ENCODE measurements around the gene ALX1. TPM values are rescaled to one million over a fixed set of nuclear protein-coding genes. Genes with fewer than 3 reads are reported as not detected.
A peak's percentile ranks its signal among the peaks of the same experiment; 100 is the strongest.

The ALX1 gene
- total RNA-seq, 1 donor from 2014 or later: 3.0 TPM

DNA sequence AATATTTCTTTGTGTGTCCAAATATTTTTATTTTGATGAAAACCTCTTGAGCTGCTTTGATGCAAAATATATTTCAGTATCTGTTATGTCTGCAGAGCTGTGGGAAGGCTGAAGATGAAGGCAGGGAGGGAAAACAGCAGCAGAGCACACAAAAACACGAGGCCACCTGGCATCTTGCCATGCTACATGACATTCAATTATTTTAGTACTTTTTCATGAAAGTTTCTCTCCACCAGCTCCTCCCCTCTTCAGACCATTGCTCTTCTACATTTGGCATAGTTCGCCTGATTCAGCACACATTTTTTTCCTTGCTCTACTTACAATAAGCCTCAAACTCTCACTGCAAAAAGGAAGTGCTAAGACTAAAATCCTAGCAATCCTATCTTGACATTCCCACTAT lies 4.6 kb upstream of the ALX1 start:
- TF ChIP-seq, protein P1, sequence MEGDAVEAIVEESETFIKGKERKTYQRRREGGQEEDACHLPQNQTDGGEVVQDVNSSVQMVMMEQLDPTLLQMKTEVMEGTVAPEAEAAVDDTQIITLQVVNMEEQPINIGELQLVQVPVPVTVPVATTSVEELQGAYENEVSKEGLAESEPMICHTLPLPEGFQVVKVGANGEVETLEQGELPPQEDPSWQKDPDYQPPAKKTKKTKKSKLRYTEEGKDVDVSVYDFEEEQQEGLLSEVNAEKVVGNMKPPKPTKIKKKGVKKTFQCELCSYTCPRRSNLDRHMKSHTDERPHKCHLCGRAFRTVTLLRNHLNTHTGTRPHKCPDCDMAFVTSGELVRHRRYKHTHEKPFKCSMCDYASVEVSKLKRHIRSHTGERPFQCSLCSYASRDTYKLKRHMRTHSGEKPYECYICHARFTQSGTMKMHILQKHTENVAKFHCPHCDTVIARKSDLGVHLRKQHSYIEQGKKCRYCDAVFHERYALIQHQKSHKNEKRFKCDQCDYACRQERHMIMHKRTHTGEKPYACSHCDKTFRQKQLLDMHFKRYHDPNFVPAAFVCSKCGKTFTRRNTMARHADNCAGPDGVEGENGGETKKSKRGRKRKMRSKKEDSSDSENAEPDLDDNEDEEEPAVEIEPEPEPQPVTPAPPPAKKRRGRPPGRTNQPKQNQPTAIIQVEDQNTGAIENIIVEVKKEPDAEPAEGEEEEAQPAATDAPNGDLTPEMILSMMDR (IDR thresholded peaks at IDR 0.05): no peak
- Mint-ChIP-seq H3K27me3 (ENCODE audit: unreplicated experiment) (peaks cover 72% of the 10 kb centered on the region), H3K4me1 (ENCODE audit: unreplicated experiment) (peaks cover 16% of the 10 kb centered on the region), H3K9me3 (ENCODE audit: unreplicated experiment) (no peaks in the 10 kb centered on the region), H3K4me3 (ENCODE audit: unreplicated experiment) (no peak overlapping the region), H3K36me3 (ENCODE audit: unreplicated experiment) (no peaks in the 10 kb centered on the region), H3K27ac (ENCODE audit: unreplicated experiment) (no peak overlapping the region)
- no peak for DNase-seq (ENCODE audit: extremely low spot score, unreplicated experiment)

GRCh38 chr12:85277191-85277590 lies 2.8 kb upstream of the ALX1 start:
- Mint-ChIP-seq H3K4me3 (ENCODE audit: unreplicated experiment) (no peak overlapping the region), H3K9me3 (ENCODE audit: unreplicated experiment) (no peaks in the 10 kb centered on the region), H3K36me3 (ENCODE audit: unreplicated experiment) (no peaks in the 10 kb centered on the region), H3K4me1 (ENCODE audit: unreplicated experiment) (peaks cover 29% of the 10 kb centered on the region), H3K27me3 (ENCODE audit: unreplicated experiment) (peaks cover 79% of the 10 kb centered on the region), H3K27ac (ENCODE audit: unreplicated experiment) (no peak overlapping the region)
- TF ChIP-seq, protein P1 (IDR thresholded peaks at IDR 0.05): no peak
- no peak for DNase-seq (ENCODE audit: extremely low spot score, unreplicated experiment)

DNA sequence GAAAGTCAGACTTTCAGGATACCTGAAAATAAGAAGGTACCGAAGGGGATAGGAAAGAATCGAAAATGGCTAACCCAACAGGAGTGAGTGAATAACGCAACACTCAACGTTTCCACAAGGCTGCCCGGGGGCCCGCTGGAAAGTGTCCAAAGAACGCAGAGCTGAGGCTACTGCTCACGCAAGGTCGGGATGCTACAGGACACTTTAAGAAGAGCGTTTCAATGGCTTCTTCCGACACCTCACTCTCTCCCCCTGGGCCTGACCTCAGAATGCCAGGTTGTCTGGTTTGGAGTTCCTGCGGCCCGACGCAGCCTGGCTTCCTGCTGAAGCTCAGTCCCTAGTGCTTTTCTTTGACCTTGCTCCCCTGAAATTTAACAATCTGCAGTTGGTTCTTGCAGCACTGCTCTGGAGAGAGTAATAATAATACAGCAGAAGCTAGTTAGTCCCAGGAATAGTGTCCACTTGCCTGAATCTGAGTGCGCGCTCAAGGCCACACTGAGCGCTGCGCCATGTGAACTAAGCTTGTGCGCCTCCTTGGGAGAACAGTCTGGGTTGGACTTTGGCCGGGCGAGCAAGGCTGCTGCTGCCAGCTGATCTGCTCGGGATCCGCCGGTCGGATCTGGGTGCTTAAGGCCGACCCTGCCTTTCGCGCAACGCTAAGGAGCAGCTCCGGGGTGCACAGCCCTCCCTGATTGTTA lies 2.0 kb upstream of the ALX1 start:
- TF ChIP-seq, protein P1 (IDR thresholded peaks at IDR 0.05): no peak
- H3K36me3 Mint-ChIP-seq (ENCODE audit: unreplicated experiment): no peaks in the 10 kb centered on the region
- no peak for DNase-seq (ENCODE audit: extremely low spot score, unreplicated experiment)
- peaks cover 80% of the 10 kb centered on the region for H3K27me3 Mint-ChIP-seq (ENCODE audit: unreplicated experiment)
- peaks cover 29% of the 10 kb centered on the region for H3K4me1 Mint-ChIP-seq (ENCODE audit: unreplicated experiment)
- no peak overlapping the region for H3K4me3 Mint-ChIP-seq (ENCODE audit: unreplicated experiment)
- no peaks in the 10 kb centered on the region for H3K9me3 Mint-ChIP-seq (ENCODE audit: unreplicated experiment)
- no peak overlapping the region for H3K27ac Mint-ChIP-seq (ENCODE audit: unreplicated experiment)

- TF ChIP-seq, protein P1 (IDR thresholded peaks at IDR 0.05): no peak
- no peak for DNase-seq (ENCODE audit: extremely low spot score, unreplicated experiment)
- H3K4me3 Mint-ChIP-seq (ENCODE audit: unreplicated experiment): peak overlapping the region; percentile 93
- no peaks in the 10 kb centered on the region for H3K36me3 Mint-ChIP-seq (ENCODE audit: unreplicated experiment)
- H3K27ac Mint-ChIP-seq (ENCODE audit: unreplicated experiment): peak overlapping the region; percentile 87
- peaks cover 79% of the 10 kb centered on the region for H3K27me3 Mint-ChIP-seq (ENCODE audit: unreplicated experiment)
- H3K4me1 Mint-ChIP-seq (ENCODE audit: unreplicated experiment): peaks cover 26% of the 10 kb centered on the region
- no peaks in the 10 kb centered on the region for H3K9me3 Mint-ChIP-seq (ENCODE audit: unreplicated experiment)
Observed at GRCh38 chr12:85278598-85279448, 1.2 kb upstream of the ALX1 start.

Measured in osteocyte (in vitro differentiated cells).